IMR-90 (cell line): ENCODE results near the gene PIEZO1. TPM values are rescaled to one million over a fixed set of nuclear protein-coding genes. Genes with fewer than 3 reads are reported as not detected.

Source experiments
- ATAC-seq: fragments of 200-7000 bp; cut with Tn5 transposase; 2 replicates; pipeline ENCODE4 v1.9.1; 2020; ENCODE audit warnings: low read depth, mild to moderate bottlenecking, moderate library complexity
- BruUV-seq: library from RNA; stranded (reverse); fragments of 400-500 nt; replicated peaks from 2 replicates; lab custom pipeline; 2021; lab: Mats Ljungman, UMichigan
- CTCF ChIA-PET: fragments of 300-600 bp; formaldehyde crosslinking; extraction: SDS; loops from one replicate; lab custom pipeline; 2021; ENCODE audit warnings: antibody characterized with exemption; lab: Yijun Ruan, JAX
- POLR2A ChIA-PET: fragments of 300-600 bp; sonication (Branson Sonifier 250); formaldehyde crosslinking; loops from one replicate; lab custom pipeline; 2022; ENCODE audit warnings: antibody characterized with exemption; ENCODE audit not compliant: unreplicated experiment; lab: Charles Lee
- DNase-seq: peaks from one replicate; pipeline ENCODE4 v3.0.0; 2013
- H2AFZ ChIP-seq: replicated peaks from 2 replicates; pipeline ENCODE3; 2013; ENCODE audit warnings: low read length, mild to moderate bottlenecking; ENCODE audit not compliant: poor library complexity
- H2AK5ac ChIP-seq: 2 replicates; pipeline ENCODE4 v1.6.1; 2013; ENCODE audit warnings: low read depth, low read length, inconsistent platforms
- H2AK9ac ChIP-seq: replicated peaks from 2 replicates; pipeline ENCODE3; 2013; ENCODE audit warnings: mild to moderate bottlenecking, low read depth, low read length, moderate library complexity; ENCODE audit not compliant: poor library complexity
- H2BK120ac ChIP-seq: 2 replicates; pipeline ENCODE4 v1.6.1; 2013; ENCODE audit warnings: low read depth, low read length, inconsistent platforms
- H2BK15ac ChIP-seq: 3 replicates; pipeline ENCODE4 v1.6.1; 2013; ENCODE audit warnings: low read depth, low read length, inconsistent platforms
- H2BK20ac ChIP-seq: 2 replicates; pipeline ENCODE4 v1.6.1; 2013; ENCODE audit warnings: low read depth, mild to moderate bottlenecking, inconsistent platforms, low read length, moderate library complexity
- H2BK5ac ChIP-seq: 2 replicates; pipeline ENCODE4 v1.6.1; 2013; ENCODE audit warnings: mild to moderate bottlenecking, low read depth, low read length, inconsistent platforms; ENCODE audit not compliant: poor library complexity, severe bottlenecking
- H3K14ac ChIP-seq: replicated peaks from 2 replicates; pipeline ENCODE4 v1.6.1; 2013; ENCODE audit warnings: low read depth, low read length, inconsistent platforms
- H3K18ac ChIP-seq: 2 replicates; pipeline ENCODE4 v1.6.1; 2013; ENCODE audit warnings: low read depth, low read length, control low read depth
- H3K23ac ChIP-seq: 2 replicates; pipeline ENCODE4 v1.6.1; 2013; ENCODE audit warnings: low read depth, low read length, inconsistent platforms
- H3K27ac ChIP-seq: 2 replicates; pipeline ENCODE4 v1.5.1; 2013; ENCODE audit warnings: mild to moderate bottlenecking, control low read depth, low read length; ENCODE audit not compliant: insufficient read depth
- H3K27me3 ChIP-seq: 2 replicates; pipeline ENCODE4 v1.6.1; 2013; ENCODE audit warnings: low read length; ENCODE audit not compliant: control insufficient read depth, insufficient read depth
- H3K36me3 ChIP-seq: 2 replicates; pipeline ENCODE4 v1.6.1; 2013; ENCODE audit warnings: low read length, mixed read lengths; ENCODE audit not compliant: control insufficient read depth, insufficient read depth
- H3K4ac ChIP-seq: 2 replicates; pipeline ENCODE4 v1.6.1; 2013; ENCODE audit warnings: low read depth, low read length, inconsistent platforms
- H3K4me1 ChIP-seq: 2 replicates; pipeline ENCODE4 v1.6.1; 2013; ENCODE audit warnings: low read length, mixed read lengths; ENCODE audit not compliant: control insufficient read depth, insufficient read depth
- H3K4me2 ChIP-seq: 2 replicates; pipeline ENCODE4 v1.6.1; 2013; ENCODE audit warnings: low read depth, mild to moderate bottlenecking, control low read depth, low read length, moderate library complexity
- H3K4me3 ChIP-seq: 2 replicates; pipeline ENCODE4 v1.5.1; 2013; ENCODE audit warnings: low read depth, mild to moderate bottlenecking, control low read depth, low read length, moderate library complexity; ENCODE audit not compliant: insufficient read depth
- H3K56ac ChIP-seq: 2 replicates; pipeline ENCODE4 v1.6.1; 2013; ENCODE audit warnings: low read length, inconsistent platforms; ENCODE audit not compliant: insufficient read depth; ENCODE audit errors: extremely low read depth
- H3K79me1 ChIP-seq, 2 experiments: 2 replicates each; pipeline ENCODE4 v1.6.1; 2013; ENCODE audit warnings: low read length in 2 of 2, inconsistent platforms in 1 of 2, low read depth in 1 of 2
- H3K9ac ChIP-seq: 2 replicates; pipeline ENCODE4 v1.6.1; 2013; ENCODE audit warnings: low read depth, low read length, control low read depth
- H3K9me1 ChIP-seq: 2 replicates; pipeline ENCODE4 v1.6.1; 2013; ENCODE audit warnings: low read length, inconsistent platforms; ENCODE audit not compliant: insufficient read depth
- H3K9me3 ChIP-seq: 2 replicates; pipeline ENCODE4 v1.6.1; 2013; ENCODE audit warnings: low read length; ENCODE audit not compliant: control insufficient read depth, insufficient read depth
- H4K20me1 ChIP-seq: 2 replicates; pipeline ENCODE4 v1.6.1; 2013; ENCODE audit warnings: low read length, inconsistent platforms; ENCODE audit not compliant: insufficient read depth
- H4K5ac ChIP-seq: 2 replicates; pipeline ENCODE4 v1.6.1; 2013; ENCODE audit warnings: mild to moderate bottlenecking, low read depth, low read length, control low read depth
- H4K8ac ChIP-seq, 2 experiments: 2 replicates each; pipeline ENCODE4 v1.6.1; 2013; ENCODE audit warnings: low read depth in 2 of 2, low read length in 2 of 2, control low read depth in 1 of 2, inconsistent platforms in 1 of 2
- H4K91ac ChIP-seq: 2 replicates; pipeline ENCODE4 v1.6.1; 2013; ENCODE audit warnings: low read depth, low read length, inconsistent platforms; ENCODE audit not compliant: insufficient read depth
- BHLHE40 ChIP-seq: fragments of 150-350 bp; IDR thresholded peaks from 2 replicates; pipeline ENCODE4 v1.6.1; 2016; ENCODE audit warnings: mild to moderate bottlenecking, low read depth, low read length
- CHD1 ChIP-seq: IDR thresholded peaks from 2 replicates; pipeline ENCODE4 v1.6.1; 2012; ENCODE audit warnings: low read depth, low read length, improper control_type of control experiment
- FOS ChIP-seq: fragments of 150-350 bp; IDR thresholded peaks from 2 replicates; pipeline ENCODE4 v1.6.1; 2016; ENCODE audit warnings: low read depth, low read length
- MAFK ChIP-seq: IDR thresholded peaks from 2 replicates; pipeline ENCODE4 v1.6.1; 2012; ENCODE audit warnings: low read depth, low read length, improper control_type of control experiment
- MAZ ChIP-seq: IDR thresholded peaks from 2 replicates; pipeline ENCODE4 v1.6.1; 2012; ENCODE audit warnings: low read depth, mild to moderate bottlenecking, low read length, improper control_type of control experiment, moderate library complexity, borderline replicate concordance
- MXI1 ChIP-seq: IDR thresholded peaks from 2 replicates; pipeline ENCODE4 v1.6.1; 2012; ENCODE audit warnings: low read depth, mild to moderate bottlenecking, low read length, moderate library complexity, borderline replicate concordance
- NFE2L2 ChIP-seq: fragments of 150-350 bp; IDR thresholded peaks from 2 replicates; pipeline ENCODE4 v1.6.1; 2016; ENCODE audit warnings: low read depth, mild to moderate bottlenecking, low read length
- POLR2A ChIP-seq: IDR thresholded peaks from 2 replicates; pipeline ENCODE4 v1.6.1; 2012; ENCODE audit warnings: mild to moderate bottlenecking, low read depth, low read length
- RAD21 ChIP-seq: IDR thresholded peaks from 2 replicates; pipeline ENCODE4 v1.6.1; 2012; ENCODE audit warnings: low read length, improper control_type of control experiment
- RCOR1 ChIP-seq: IDR thresholded peaks from 2 replicates; pipeline ENCODE4 v1.6.1; 2012; ENCODE audit warnings: mild to moderate bottlenecking, low read length, improper control_type of control experiment; ENCODE audit not compliant: insufficient replicate concordance
- WGBS, 2 experiments: methylation state at CpG; one replicate each; pipeline versions ENCODE4 v1.1.5 to v1.1.7; 2013; ENCODE audit warnings: missing lambda C conversion rate in 2 of 2; ENCODE audit not compliant: insufficient read length in 1 of 2; ENCODE audit errors: extremely low coverage in 2 of 2; 5-methylcytosine and 5-hydroxymethylcytosine counted together
- dilution Hi-C: fragments of 300-500 bp; cut with HindIII; formaldehyde crosslinking; loops from one replicate; pipeline ENCODE4 v1.14.3; 2018; ENCODE audit warnings: low sequenced_read_pairs; ENCODE audit not compliant: unreplicated experiment
- in situ Hi-C: fragments of 300-500 bp; cut with MboI; formaldehyde crosslinking; loops from 3 replicates; pipeline ENCODE4 v1.14.3; 2019; ENCODE audit warnings: low sequenced_read_pairs, inconsistent platforms, mixed read lengths
- intact Hi-C: fragments of 100-400 bp; cut with micrococcal nuclease; formaldehyde crosslinking; loops from 2 replicates; pipeline ENCODE4 v1.10.0; 2022
- polyA plus RNA-seq, 3 experiments: library from polyadenylated mRNA; depleted of rRNA; stranded (reverse); fragments of >200 nt; gene quantifications; 2 replicates each; pipeline ENCODE4 v1.2.3, GENCODE V29; 2012; ENCODE audit warnings: low replicate concordance in 1 of 3
- total RNA-seq: library from RNA; depleted of rRNA; stranded (reverse); fragments of >200 nt; gene quantifications from 2 replicates; pipeline ENCODE4 v1.2.3, GENCODE V29; 2012
- TF ChIP-seq, protein P1 (sequence below): fragments of 150-350 bp; IDR thresholded peaks from 2 replicates; pipeline ENCODE4 v1.6.1; 2017; ENCODE audit warnings: mild to moderate bottlenecking, antibody characterized with exemption, low read length, low read depth
- TF ChIP-seq, protein P2 (sequence below): fragments of 150-350 bp; IDR thresholded peaks from 2 replicates; pipeline ENCODE4 v1.6.1; 2016; ENCODE audit warnings: low read depth, mild to moderate bottlenecking, low read length, moderate library complexity, borderline replicate concordance

PIEZO1 gene
- total and polyA plus RNA-seq, 2 of the 4 experiments (the other 2 are of a cell fraction) = 36.2 to 372 TPM

DNA sequence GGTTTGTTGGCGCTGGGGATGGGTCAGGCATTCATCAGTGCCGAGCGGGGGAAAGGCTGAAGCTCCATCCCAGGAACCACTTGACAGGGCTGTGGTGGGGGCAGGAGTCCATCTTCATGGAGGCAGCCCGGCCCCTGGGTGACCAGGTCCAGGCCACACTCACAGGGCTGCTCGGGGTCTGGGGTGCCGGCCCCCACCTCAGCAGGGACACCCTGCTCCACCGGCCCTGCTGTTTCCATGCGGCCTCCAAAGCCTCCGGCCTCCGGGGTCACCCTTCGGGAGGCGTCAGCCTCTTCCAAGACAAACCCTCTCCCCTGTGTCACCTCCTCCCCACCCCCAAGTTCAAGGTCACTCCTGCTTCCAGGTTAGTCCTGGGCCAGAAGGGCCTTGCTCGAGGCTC, 49.6 kb upstream of the PIEZO1 start:
- H3K79me1 ChIP-seq = no peaks in the 10 kb centered on the region
- in situ Hi-C loops = no loop called here

More for the DNA sequence above, 49.6 kb upstream of the PIEZO1 start:
- H4K91ac ChIP-seq = no peak overlapping the region
- no peak overlapping the region for H3K4me3 ChIP-seq
- no peaks in the 10 kb centered on the region for H3K27me3 ChIP-seq
- no peak overlapping the region for H4K5ac ChIP-seq
- no peak for ATAC-seq
- no peak overlapping the region for H3K4ac ChIP-seq
- H3K9me1 ChIP-seq = no peaks in the 10 kb centered on the region
- no peak overlapping the region for H3K27ac ChIP-seq
- no peak overlapping the region for H4K8ac ChIP-seq
- no peak overlapping the region for H3K4me2 ChIP-seq
- no peak overlapping the region for H3K56ac ChIP-seq
- H3K9ac ChIP-seq = no peak overlapping the region
- no peak overlapping the region for H2BK120ac ChIP-seq
- no peak overlapping the region for H2AK9ac ChIP-seq
- no TSS peak for BruUV-seq
- ChIA-PET POLR2A (no interaction called here), CTCF (no interaction called here)
- H2AFZ ChIP-seq = no peak overlapping the region
- no peak overlapping the region for H3K14ac ChIP-seq
- no peak overlapping the region for H3K18ac ChIP-seq
- WGBS, 2 experiments = no CpG with 5 or more reads among the region's 13 CpGs
- H3K36me3 ChIP-seq = peaks cover 22% of the 10 kb centered on the region; the same call in 1 of the 2 replicates
- no peak overlapping the region for H2BK15ac ChIP-seq
- H2AK5ac ChIP-seq = no peak overlapping the region
- intact Hi-C loops = no loop called here
- H4K20me1 ChIP-seq = peaks cover 4% of the 10 kb centered on the region; the same call in 1 of the 2 replicates
- H3K4me1 ChIP-seq = peaks cover 4% of the 10 kb centered on the region; the same call in 1 of the 2 replicates
- H3K9me3 ChIP-seq = no peaks in the 10 kb centered on the region
- dilution Hi-C loops = no loop called here
- H3K23ac ChIP-seq = no peak overlapping the region
- no peak for TF ChIP-seq BHLHE40
- no peak for TF ChIP-seq CHD1
- no peak for TF ChIP-seq RAD21
- TF ChIP-seq POLR2A = no peak
- TF ChIP-seq MAFK = no peak
- TF ChIP-seq NFE2L2 = no peak
- TF ChIP-seq MAZ = no peak
- TF ChIP-seq, protein P1, sequence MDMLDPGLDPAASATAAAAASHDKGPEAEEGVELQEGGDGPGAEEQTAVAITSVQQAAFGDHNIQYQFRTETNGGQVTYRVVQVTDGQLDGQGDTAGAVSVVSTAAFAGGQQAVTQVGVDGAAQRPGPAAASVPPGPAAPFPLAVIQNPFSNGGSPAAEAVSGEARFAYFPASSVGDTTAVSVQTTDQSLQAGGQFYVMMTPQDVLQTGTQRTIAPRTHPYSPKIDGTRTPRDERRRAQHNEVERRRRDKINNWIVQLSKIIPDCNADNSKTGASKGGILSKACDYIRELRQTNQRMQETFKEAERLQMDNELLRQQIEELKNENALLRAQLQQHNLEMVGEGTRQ = no peak
- TF ChIP-seq, protein P2, sequence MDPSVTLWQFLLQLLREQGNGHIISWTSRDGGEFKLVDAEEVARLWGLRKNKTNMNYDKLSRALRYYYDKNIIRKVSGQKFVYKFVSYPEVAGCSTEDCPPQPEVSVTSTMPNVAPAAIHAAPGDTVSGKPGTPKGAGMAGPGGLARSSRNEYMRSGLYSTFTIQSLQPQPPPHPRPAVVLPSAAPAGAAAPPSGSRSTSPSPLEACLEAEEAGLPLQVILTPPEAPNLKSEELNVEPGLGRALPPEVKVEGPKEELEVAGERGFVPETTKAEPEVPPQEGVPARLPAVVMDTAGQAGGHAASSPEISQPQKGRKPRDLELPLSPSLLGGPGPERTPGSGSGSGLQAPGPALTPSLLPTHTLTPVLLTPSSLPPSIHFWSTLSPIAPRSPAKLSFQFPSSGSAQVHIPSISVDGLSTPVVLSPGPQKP = no peak
- no peak for TF ChIP-seq FOS
- TF ChIP-seq RCOR1 = no peak
- TF ChIP-seq MXI1 = no peak
- DNase-seq = no peak
- no peak overlapping the region for H2BK5ac ChIP-seq
- H2BK20ac ChIP-seq = no peak overlapping the region
